Activated CD8-positive, alpha-beta memory T cell treated with anti-CD3 and anti-CD28 coated beads, Interleukin-2, amount 50 U/mL, for 48 hours (primary cell): ENCODE data around the gene SMAP2.
"Not testable (repeated sequence)": the region's sequence is repeated elsewhere in the genome, so short reads cannot be mapped to it uniquely, and the experiment has no call there.

Experiments used
- DNase-seq: peaks from one replicate; pipeline ENCODE4 v3.0.0-alpha.2; 2020

The SMAP2 gene

GRCh38 chr1:40373323-40374283 is at the start of gene SMAP2:
Gene SMAP2 (plus strand): TSS chr1:40373727. CDS start chr1:40374121, 394 bp downstream.
- DNase-seq: peak; percentile 98

- not testable (repeated sequence) for DNase-seq
Measured at GRCh38 chr1:40331403-40331802, 42.1 kb upstream of the SMAP2 start.

GRCh38 chr1:40332695-40333094 is 40.8 kb upstream of the SMAP2 start:
- no peak for DNase-seq

GRCh38 chr1:40337443-40337842 is 36.1 kb upstream of the SMAP2 start:
- peak; percentile 8 for DNase-seq

- DNase-seq: peak; percentile 95
Measured at GRCh38 chr1:40338745-40339419, 34.6 kb upstream of the SMAP2 start.

GRCh38 chr1:40339420-40340323 is 33.9 kb upstream of the SMAP2 start:
- DNase-seq: peak; percentile 47

- DNase-seq: peak; percentile 50
Measured at GRCh38 chr1:40341491-40342380, 31.8 kb upstream of the SMAP2 start.

GRCh38 chr1:40342381-40342717 is 31.2 kb upstream of the SMAP2 start:
- peak; percentile 52 for DNase-seq

- DNase-seq: peak; percentile 54
Measured at GRCh38 chr1:40344597-40344996, 28.9 kb upstream of the SMAP2 start.

- DNase-seq: no peak
Measured at GRCh38 chr1:40350391-40350790, 23.1 kb upstream of the SMAP2 start.

- no peak for DNase-seq
Measured at GRCh38 chr1:40351124-40351523, 22.4 kb upstream of the SMAP2 start.

- no peak for DNase-seq
Measured at GRCh38 chr1:40352126-40352525, 21.4 kb upstream of the SMAP2 start.

- DNase-seq: no peak
Measured at GRCh38 chr1:40353082-40353481, 20.4 kb upstream of the SMAP2 start.

GRCh38 chr1:40357625-40358024 is 15.9 kb upstream of the SMAP2 start:
- no peak for DNase-seq

GRCh38 chr1:40360631-40361030 is 12.9 kb upstream of the SMAP2 start:
- DNase-seq: no peak

GRCh38 chr1:40361201-40361600 is 12.3 kb upstream of the SMAP2 start:
- no peak for DNase-seq

GRCh38 chr1:40361637-40362036 is 11.9 kb upstream of the SMAP2 start:
- DNase-seq: no peak

- no peak for DNase-seq
Measured at GRCh38 chr1:40362199-40362598, 11.3 kb upstream of the SMAP2 start.

GRCh38 chr1:40362699-40363098 is 10.8 kb upstream of the SMAP2 start:
- DNase-seq: no peak

- DNase-seq: no peak
Measured at GRCh38 chr1:40363721-40364120, 9.8 kb upstream of the SMAP2 start.

- DNase-seq: no peak
Measured at GRCh38 chr1:40371707-40372258, 1.7 kb upstream of the SMAP2 start.
